Germinal center (tissue), 1 donor: Measurements from ENCODE around the gene MAPKAPK5.
A peak's percentile ranks its signal among the peaks of the same experiment; 100 is the strongest.
"Not testable (repeated sequence)": the region's sequence is repeated elsewhere in the genome, so short reads cannot be mapped to it uniquely, and the experiment has no call there.

ENCODE experiments used
- DNase-seq: peaks from one replicate; pipeline ENCODE4 v3.0.0; 2012; ENCODE audit warnings: mixed read lengths, low spot score

Gene MAPKAPK5, protein sequence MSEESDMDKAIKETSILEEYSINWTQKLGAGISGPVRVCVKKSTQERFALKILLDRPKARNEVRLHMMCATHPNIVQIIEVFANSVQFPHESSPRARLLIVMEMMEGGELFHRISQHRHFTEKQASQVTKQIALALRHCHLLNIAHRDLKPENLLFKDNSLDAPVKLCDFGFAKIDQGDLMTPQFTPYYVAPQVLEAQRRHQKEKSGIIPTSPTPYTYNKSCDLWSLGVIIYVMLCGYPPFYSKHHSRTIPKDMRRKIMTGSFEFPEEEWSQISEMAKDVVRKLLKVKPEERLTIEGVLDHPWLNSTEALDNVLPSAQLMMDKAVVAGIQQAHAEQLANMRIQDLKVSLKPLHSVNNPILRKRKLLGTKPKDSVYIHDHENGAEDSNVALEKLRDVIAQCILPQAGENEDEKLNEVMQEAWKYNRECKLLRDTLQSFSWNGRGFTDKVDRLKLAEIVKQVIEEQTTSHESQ

GRCh38 chr12:111841750-111842555 is at the start of gene MAPKAPK5:
MAPKAPK5 (plus strand) TSS chr12:111842228; CDS start chr12:111842734, 506 bp downstream.
- peak; percentile 95 for DNase-seq

DNA sequence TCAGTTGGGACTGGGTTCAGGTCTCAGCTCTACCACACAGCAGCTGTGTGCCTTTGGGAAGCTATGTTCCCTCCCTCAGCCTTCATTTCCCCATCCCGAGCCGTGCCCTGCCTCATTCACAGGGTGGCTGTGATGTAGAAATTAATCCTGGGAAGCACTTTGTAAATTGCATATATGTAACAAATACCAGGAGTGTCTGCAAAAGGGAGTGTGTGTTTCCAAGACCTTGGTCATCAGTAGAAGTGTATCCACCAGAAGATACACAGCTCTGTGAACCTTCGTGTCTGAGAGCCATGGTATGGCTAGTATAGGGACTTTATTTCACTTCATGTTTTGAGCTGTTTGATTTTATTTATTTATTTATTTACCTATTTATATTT is 49.2 kb upstream of the MAPKAPK5 start:
- DNase-seq: no peak

GRCh38 chr12:111798182-111798581 is 43.8 kb upstream of the MAPKAPK5 start:
- DNase-seq: no peak

- no peak for DNase-seq
Observed at GRCh38 chr12:111799758-111800157, 42.3 kb upstream of the MAPKAPK5 start.

GRCh38 chr12:111803038-111803626 is 38.9 kb upstream of the MAPKAPK5 start:
- DNase-seq: no peak

DNA sequence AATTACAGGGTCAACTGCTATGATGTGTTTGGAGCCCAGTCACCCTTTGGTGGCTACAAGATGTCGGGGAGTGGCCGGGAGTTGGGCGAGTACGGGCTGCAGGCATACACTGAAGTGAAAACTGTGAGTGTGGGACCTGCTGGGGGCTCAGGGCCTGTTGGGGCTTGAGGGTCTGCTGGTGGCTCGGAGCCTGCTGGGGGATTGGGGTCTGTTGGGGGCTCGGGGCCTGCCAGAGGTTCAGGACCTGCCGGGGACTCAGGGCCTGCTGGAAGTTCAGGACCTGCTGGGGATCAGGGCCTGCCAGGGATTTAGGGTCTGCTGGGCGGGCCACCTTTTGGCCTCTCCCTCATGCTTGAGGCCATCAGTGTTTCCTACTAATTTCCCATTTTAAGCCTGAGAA is 38.2 kb upstream of the MAPKAPK5 start:
- DNase-seq: no peak

- no peak for DNase-seq
Observed at GRCh38 chr12:111806304-111806703, 35.7 kb upstream of the MAPKAPK5 start.

DNA sequence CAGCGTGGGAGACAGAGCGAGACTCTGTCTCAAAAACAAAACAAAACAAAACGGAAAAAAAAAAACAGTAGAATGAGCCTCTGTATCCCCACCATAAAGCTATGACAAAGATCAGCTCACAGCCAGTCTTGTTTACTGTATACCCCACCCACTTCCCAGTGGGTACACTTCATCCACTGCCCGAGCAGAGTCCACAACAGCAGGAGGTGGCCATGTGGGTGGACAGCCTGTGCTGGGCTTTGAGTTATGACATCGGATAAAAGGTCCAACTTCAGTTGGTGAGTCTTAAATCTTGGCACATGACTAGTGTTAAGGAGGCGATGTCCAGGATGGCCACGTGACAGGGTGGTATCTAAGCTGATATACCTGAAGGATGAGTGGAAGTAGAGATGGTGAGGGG is 34.8 kb upstream of the MAPKAPK5 start:
- DNase-seq: no peak

GRCh38 chr12:111812881-111813741 is 28.9 kb upstream of the MAPKAPK5 start:
- DNase-seq: peak; percentile 88

DNA sequence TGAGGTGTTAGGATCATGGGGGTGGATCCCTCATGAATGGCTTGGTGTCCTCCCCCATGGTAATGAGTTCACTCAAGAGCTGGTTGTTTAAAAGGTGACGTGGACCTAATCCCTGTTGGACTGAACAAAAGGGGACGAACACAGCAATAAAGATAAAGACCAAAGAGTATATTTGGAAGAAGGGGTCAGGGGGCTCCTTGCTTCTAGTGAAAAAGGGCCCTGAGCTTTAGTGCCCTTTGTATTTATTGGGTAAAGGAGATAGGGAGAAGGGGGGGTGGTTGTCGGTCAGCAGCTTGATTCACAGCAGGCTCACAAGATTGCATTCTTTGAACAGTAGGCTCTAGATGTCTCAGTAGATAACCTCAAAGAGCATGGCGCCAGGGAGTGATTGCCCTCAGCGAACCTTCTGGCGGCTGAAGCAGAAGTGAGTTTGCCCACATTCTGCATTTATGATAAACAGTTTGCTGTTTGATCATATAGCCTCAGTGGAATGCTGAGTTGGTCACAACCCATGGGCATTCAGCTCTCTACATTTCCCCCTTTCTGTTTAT is 25.9 kb upstream of the MAPKAPK5 start:
- DNase-seq: no peak

DNA sequence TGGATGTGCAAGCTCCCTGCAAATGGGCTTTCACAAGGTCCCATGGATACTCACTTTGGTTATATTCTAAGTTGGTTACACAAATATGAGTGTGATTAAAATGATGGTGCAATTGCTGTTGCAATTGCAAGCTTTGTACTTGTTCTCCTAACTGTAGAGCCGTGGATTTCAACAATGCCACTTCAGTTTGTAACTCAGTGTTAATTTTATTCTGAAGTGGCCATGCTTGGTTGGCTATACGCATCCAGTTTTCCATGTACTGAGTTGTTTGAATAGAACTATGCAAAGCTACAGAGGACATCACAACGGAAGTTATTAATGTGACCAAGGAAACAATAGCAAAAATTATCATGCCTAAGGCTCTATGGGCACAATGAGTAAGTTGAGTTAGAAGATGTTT is 25.1 kb upstream of the MAPKAPK5 start:
- DNase-seq: not testable (repeated sequence)

DNA sequence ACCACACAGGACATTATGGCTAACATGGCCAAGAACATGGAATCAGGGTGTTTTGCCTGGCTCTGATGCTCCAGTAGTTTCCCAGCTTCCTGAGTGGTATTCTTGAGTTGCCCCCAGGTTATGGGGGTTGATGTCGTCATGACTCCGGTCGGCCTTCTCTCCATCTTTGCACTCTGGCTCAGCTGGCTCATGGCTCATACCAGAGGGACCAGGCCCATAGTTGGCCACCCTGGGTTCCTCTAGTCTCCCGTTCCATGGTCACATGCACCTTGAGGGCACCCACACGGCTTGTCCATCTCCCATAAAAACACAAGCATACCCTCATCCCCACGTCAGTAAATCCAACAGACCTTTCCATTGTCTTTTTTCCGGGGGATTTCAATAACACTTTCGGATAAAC is 23.7 kb upstream of the MAPKAPK5 start:
- DNase-seq: no peak

DNA sequence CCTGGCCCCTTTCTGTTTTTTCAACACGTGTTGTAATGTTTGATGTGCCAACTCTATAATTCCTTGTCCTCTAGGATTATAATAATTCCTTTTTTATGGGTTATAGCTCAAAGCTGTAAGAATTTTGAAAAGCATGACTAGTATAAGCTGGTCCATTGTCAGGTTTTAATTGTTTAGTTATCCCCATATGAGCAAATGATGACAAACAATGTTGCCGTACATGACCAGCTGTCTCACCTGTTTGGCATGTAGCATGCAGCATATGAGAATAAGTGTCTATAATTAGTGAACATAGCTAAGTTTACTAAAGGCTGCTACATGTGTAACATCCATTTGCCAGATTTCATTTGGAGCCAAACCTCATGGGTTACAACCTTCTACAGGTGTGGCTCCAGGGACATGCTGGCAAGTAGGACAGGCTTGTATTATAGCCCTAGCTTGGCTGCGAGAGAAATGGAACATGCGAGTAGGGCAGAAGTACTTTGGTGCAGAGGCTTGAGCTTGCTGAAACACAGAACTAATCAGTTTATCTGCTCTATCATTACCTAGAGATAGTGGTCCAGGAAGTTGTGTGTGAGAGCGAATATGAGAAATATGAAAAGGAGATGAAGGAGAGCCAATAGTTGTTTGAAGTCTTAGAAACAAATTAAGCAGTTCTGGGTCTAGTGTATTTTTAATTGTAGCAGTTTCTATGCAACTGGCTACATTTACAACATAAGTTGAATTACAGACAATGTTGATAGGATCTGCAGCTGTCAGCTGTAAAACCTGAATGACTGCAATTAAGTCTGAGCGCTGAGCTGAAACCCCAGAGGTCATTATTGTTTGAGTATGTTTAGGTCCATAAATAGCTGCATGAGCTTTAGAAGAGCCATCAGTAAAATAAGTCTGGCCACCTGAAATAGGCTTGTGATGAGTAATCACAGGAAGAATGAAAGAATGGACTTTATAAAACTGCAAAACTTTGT is 22.6 kb upstream of the MAPKAPK5 start:
- no peak for DNase-seq

- DNase-seq: not testable (repeated sequence)
Observed at GRCh38 chr12:111820828-111821227, 21.2 kb upstream of the MAPKAPK5 start.

GRCh38 chr12:111822886-111823285 is 19.1 kb upstream of the MAPKAPK5 start:
- no peak for DNase-seq

DNA sequence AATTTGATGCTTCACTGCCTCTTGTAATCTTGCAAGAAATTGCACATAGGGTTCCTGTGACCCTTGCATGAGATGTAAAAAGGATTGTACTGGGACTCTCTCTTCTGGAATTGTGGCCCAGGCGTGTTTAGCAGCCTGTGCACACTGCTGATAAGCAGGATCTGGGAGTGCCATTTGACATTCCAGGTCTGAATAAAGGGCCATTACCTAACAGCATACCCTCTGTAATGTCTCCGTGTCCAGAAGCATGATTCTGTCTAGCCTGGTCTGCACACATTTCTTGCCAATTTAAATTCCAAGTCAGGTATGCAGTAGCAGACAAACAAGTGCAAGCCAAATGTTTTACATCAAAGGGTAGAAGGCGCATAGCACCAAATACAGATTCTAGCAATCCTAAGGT is 18.1 kb upstream of the MAPKAPK5 start:
- no peak for DNase-seq

GRCh38 chr12:111824312-111824711 is 17.7 kb upstream of the MAPKAPK5 start:
- not testable (repeated sequence) for DNase-seq

DNA sequence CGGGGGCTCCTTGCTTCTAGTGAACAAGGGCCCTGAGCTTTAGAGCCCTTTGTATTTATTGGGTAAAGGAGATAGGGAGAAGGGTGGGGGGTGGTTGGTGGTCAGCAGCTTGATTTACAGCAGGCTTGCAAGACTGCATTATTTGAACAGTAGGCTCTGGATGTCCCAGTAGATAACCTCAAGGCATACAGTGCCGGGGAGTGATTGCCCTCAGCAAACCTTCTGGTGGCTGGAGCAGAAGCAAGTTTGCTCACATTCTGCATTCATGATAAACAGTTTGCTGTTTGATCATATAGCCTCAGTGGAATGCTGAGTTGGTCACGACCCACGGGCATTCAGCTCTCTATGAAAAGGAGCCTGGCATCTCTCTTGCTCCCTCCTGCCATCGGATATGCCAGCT is 16.5 kb upstream of the MAPKAPK5 start:
- no peak for DNase-seq

DNA sequence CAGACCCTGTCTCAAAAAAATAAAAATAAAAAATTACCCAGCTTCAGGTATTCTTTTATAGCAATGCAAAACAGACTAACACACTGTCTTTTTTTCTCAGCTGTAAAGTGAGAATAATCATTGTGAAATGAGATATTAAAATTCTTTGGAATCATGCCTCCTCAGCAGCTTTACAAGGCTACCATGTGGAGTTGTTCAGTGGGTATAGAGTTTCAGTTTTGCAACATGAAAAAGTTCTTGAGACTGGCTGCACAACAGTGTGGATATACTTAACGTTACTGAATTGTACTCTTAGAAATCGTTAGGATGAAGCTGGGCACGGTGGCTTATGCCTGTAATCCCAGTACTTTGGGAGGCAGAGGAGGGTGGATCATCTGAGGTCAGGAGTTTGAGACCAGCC is 15.7 kb upstream of the MAPKAPK5 start:
- DNase-seq: no peak

DNA sequence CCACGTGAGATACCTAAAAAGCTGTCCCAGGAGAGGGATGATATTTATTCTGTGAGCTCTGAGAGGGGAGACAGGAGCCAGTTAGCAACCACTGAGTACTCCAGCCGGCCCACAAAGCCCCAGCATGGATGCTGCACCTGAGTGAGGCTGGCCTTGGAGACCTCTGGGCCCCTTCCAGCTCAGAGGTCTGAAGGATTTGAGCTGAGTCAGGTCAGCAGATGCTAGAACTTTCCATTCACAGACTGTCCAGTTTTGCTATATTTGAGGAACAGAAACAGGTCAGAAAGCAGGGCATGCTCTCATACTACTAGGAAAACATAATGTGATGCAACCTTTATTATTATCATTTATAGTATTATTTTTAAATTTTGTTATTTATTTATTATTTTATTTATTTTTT is 15.0 kb upstream of the MAPKAPK5 start:
- no peak for DNase-seq
